Transverse colon (tissue), 3 donors: Measurements from ENCODE around the gene MAJIN.

Experiments used
- EP300 ChIP-seq: sonication (generic); formaldehyde crosslinking; IDR thresholded peaks from one replicate; pipeline ENCODE4 v1.6.1; 2017; ENCODE audit warnings: antibody characterized with exemption, low read depth
- POLR2A ChIP-seq: fragments of 450-650 bp; IDR thresholded peaks from one replicate; pipeline ENCODE4 v1.6.1; 2016; ENCODE audit warnings: antibody characterized with exemption, mild to moderate bottlenecking, moderate library complexity
- TF ChIP-seq, protein P1 (sequence below), 5 experiments: fragments of 200-600 bp in 3 of 5; fragments of 450-650 bp in 2 of 5; sonication (generic) in 3 of 5; IDR thresholded peaks; 1 replicate in 2 of 5; 2 replicates in 3 of 5; pipeline ENCODE4 v1.5.1; 2016 to 2017; ENCODE audit warnings: antibody characterized with exemption in 5 of 5, inconsistent platforms in 3 of 5, mild to moderate bottlenecking in 2 of 5, moderate library complexity in 1 of 5

DNA sequence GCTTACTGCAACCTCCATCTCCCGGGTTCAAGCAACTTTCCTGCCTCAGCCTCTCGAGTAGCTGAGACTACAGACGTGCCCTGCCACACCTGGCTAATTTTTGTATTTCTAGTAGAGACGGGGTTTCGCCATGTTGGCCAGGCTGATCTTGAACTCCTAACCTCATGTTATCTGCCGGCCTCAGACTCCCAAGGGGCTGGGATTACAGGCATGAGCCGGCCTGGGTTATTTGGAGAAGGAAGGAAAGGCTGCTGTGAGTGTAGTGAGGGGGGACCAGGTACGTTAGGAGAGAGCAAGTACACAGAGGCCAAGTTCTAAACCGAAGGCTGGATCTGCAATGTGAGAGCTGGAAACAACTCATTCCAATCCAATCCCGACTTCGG, 24.4 kb upstream of the MAJIN start:
- TF ChIP-seq, protein P1, sequence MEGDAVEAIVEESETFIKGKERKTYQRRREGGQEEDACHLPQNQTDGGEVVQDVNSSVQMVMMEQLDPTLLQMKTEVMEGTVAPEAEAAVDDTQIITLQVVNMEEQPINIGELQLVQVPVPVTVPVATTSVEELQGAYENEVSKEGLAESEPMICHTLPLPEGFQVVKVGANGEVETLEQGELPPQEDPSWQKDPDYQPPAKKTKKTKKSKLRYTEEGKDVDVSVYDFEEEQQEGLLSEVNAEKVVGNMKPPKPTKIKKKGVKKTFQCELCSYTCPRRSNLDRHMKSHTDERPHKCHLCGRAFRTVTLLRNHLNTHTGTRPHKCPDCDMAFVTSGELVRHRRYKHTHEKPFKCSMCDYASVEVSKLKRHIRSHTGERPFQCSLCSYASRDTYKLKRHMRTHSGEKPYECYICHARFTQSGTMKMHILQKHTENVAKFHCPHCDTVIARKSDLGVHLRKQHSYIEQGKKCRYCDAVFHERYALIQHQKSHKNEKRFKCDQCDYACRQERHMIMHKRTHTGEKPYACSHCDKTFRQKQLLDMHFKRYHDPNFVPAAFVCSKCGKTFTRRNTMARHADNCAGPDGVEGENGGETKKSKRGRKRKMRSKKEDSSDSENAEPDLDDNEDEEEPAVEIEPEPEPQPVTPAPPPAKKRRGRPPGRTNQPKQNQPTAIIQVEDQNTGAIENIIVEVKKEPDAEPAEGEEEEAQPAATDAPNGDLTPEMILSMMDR (IDR thresholded peaks at IDR 0.05), result no peak
- TF ChIP-seq POLR2A, result no peak
- no peak for TF ChIP-seq EP300
